SK-N-SH (cell line): ENCODE data around the gene GRWD1.

Experiments
- RAD21 ChIP-seq: IDR thresholded peaks from 2 replicates; pipeline ENCODE4 v1.6.1; 2012; ENCODE audit warnings: mild to moderate bottlenecking, low read length
- RFX5 ChIP-seq: IDR thresholded peaks from 2 replicates; pipeline ENCODE4 v1.6.1; 2012; ENCODE audit warnings: mild to moderate bottlenecking, improper control_type of control experiment, low read length
- TF ChIP-seq, protein P1 (sequence below): fragments of 200-600 bp; sonication (generic); IDR thresholded peaks from 2 replicates; pipeline ENCODE4 v1.6.1; 2017; ENCODE audit warnings: antibody characterized with exemption, mild to moderate bottlenecking, moderate library complexity
- TF ChIP-seq, protein P2 (sequence below): IDR thresholded peaks from 2 replicates; pipeline ENCODE4 v1.6.1; 2012; ENCODE audit warnings: mild to moderate bottlenecking, low read depth, low read length, moderate library complexity

DNA sequence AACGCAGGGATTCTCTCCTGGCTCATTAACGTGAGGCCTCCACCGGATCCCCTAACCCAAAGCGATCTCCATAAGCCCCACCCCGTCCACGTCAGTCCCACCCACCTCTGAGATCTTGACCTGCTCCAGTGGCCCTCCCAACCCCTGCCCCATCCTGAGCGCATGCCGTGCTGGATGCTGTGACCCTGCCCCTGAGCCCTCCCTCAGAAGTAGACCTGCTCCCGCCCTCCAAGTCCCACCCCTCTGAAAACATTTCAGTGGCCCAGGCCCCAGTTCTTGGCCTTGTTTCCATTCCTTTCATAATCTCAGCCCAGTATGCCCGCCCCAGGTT, 46.0 kb downstream of the GRWD1 start:
- TF ChIP-seq RAD21 (no peak), RFX5 (no peak)
- TF ChIP-seq, protein P1, sequence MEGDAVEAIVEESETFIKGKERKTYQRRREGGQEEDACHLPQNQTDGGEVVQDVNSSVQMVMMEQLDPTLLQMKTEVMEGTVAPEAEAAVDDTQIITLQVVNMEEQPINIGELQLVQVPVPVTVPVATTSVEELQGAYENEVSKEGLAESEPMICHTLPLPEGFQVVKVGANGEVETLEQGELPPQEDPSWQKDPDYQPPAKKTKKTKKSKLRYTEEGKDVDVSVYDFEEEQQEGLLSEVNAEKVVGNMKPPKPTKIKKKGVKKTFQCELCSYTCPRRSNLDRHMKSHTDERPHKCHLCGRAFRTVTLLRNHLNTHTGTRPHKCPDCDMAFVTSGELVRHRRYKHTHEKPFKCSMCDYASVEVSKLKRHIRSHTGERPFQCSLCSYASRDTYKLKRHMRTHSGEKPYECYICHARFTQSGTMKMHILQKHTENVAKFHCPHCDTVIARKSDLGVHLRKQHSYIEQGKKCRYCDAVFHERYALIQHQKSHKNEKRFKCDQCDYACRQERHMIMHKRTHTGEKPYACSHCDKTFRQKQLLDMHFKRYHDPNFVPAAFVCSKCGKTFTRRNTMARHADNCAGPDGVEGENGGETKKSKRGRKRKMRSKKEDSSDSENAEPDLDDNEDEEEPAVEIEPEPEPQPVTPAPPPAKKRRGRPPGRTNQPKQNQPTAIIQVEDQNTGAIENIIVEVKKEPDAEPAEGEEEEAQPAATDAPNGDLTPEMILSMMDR = no peak
- TF ChIP-seq, protein P2, sequence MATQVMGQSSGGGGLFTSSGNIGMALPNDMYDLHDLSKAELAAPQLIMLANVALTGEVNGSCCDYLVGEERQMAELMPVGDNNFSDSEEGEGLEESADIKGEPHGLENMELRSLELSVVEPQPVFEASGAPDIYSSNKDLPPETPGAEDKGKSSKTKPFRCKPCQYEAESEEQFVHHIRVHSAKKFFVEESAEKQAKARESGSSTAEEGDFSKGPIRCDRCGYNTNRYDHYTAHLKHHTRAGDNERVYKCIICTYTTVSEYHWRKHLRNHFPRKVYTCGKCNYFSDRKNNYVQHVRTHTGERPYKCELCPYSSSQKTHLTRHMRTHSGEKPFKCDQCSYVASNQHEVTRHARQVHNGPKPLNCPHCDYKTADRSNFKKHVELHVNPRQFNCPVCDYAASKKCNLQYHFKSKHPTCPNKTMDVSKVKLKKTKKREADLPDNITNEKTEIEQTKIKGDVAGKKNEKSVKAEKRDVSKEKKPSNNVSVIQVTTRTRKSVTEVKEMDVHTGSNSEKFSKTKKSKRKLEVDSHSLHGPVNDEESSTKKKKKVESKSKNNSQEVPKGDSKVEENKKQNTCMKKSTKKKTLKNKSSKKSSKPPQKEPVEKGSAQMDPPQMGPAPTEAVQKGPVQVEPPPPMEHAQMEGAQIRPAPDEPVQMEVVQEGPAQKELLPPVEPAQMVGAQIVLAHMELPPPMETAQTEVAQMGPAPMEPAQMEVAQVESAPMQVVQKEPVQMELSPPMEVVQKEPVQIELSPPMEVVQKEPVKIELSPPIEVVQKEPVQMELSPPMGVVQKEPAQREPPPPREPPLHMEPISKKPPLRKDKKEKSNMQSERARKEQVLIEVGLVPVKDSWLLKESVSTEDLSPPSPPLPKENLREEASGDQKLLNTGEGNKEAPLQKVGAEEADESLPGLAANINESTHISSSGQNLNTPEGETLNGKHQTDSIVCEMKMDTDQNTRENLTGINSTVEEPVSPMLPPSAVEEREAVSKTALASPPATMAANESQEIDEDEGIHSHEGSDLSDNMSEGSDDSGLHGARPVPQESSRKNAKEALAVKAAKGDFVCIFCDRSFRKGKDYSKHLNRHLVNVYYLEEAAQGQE = no peak
